Caco-2 (cell line): ENCODE results near the gene VMAC. TPM values are rescaled to one million over a fixed set of nuclear protein-coding genes. Genes with fewer than 3 reads are reported as not detected.

ENCODE experiments used
- BruUV-seq: library from RNA; stranded (reverse); fragments of 400-500 nt; replicated peaks from 2 replicates; lab custom pipeline; 2021; lab: Mats Ljungman, UMichigan
- CTCF ChIA-PET: fragments of 300-600 bp; sonication (Branson Sonifier 250); formaldehyde crosslinking; loops from one replicate; lab custom pipeline; 2022; ENCODE audit warnings: antibody characterized with exemption; lab: Charles Lee
- POLR2A ChIA-PET: fragments of 300-600 bp; sonication (Branson Sonifier 250); formaldehyde crosslinking; loops from one replicate; lab custom pipeline; 2022; ENCODE audit warnings: antibody characterized with exemption; lab: Charles Lee
- DNase-seq, 2 experiments: peaks; one replicate each; pipeline versions ENCODE4 v3.0.0 to v3.0.0-alpha.2; 2020 to 2022
- H3K27me3 ChIP-seq: replicated peaks from 2 replicates; pipeline ENCODE4 v1.6.0; 2011; ENCODE audit warnings: low read length; ENCODE audit not compliant: control insufficient read depth, insufficient read depth
- H3K36me3 ChIP-seq: 2 replicates; pipeline ENCODE4 v1.5.1; 2011; ENCODE audit warnings: low read length; ENCODE audit not compliant: control insufficient read depth, insufficient read depth
- H3K4me1 ChIP-seq: fragments of 250-450 bp; sonication (Bioruptor Pico); 2 replicates; pipeline ENCODE4 v1.5.1; 2020; ENCODE audit warnings: mild to moderate bottlenecking
- H3K4me3 ChIP-seq: 2 replicates; pipeline ENCODE4 v1.5.1; 2011; ENCODE audit warnings: low read depth, mild to moderate bottlenecking, control low read depth, low read length
- H3K9me3 ChIP-seq: fragments of 250-450 bp; sonication (Bioruptor Pico); 2 replicates; pipeline ENCODE4 v1.5.1; 2020; ENCODE audit warnings: mild to moderate bottlenecking, moderate library complexity
- H3K27ac Mint-ChIP-seq: one replicate; pipeline ENCODE4 v1.8.0; 2022; ENCODE audit warnings: mixed read lengths; ENCODE audit not compliant: unreplicated experiment
- H3K27me3 Mint-ChIP-seq: one replicate; pipeline ENCODE4 v1.8.0; 2022; ENCODE audit warnings: mixed read lengths; ENCODE audit not compliant: insufficient read depth, unreplicated experiment
- H3K36me3 Mint-ChIP-seq: one replicate; pipeline ENCODE4 v1.8.0; 2022; ENCODE audit warnings: mild to moderate bottlenecking, mixed read lengths; ENCODE audit not compliant: insufficient read depth, unreplicated experiment
- H3K4me1 Mint-ChIP-seq: one replicate; pipeline ENCODE4 v1.8.0; 2022; ENCODE audit warnings: low read depth, mixed read lengths; ENCODE audit not compliant: unreplicated experiment
- H3K4me3 Mint-ChIP-seq: one replicate; pipeline ENCODE4 v1.8.0; 2022; ENCODE audit warnings: mild to moderate bottlenecking, moderate library complexity, mixed read lengths; ENCODE audit not compliant: unreplicated experiment
- H3K9me3 Mint-ChIP-seq: one replicate; pipeline ENCODE4 v1.8.0; 2022; ENCODE audit warnings: mixed read lengths; ENCODE audit not compliant: unreplicated experiment
- intact Hi-C: fragments of 100-400 bp; cut with micrococcal nuclease; formaldehyde crosslinking; loops from one replicate; pipeline ENCODE4 v1.10.0; 2022; ENCODE audit not compliant: unreplicated experiment
- total RNA-seq: library from RNA; stranded (reverse); gene quantifications from 2 replicates; pipeline ENCODE4 v1.2.3, GENCODE V29; 2022
- TF ChIP-seq, protein P1 (sequence below), 2 experiments: fragments of 200-600 bp in 1 of 2; IDR thresholded peaks; 1 replicate in 1 of 2; 2 replicates in 1 of 2; pipeline versions ENCODE4 v1.5.1 to v1.8.0; 2011 to 2022; ENCODE audit warnings: antibody characterized with exemption in 1 of 2, control low read depth in 1 of 2, inconsistent platforms in 1 of 2, low read depth in 1 of 2, low read length in 1 of 2, mild to moderate bottlenecking in 1 of 2, moderate library complexity in 1 of 2; ENCODE audit not compliant: insufficient read depth in 1 of 2, severe bottlenecking in 1 of 2, unreplicated experiment in 1 of 2

Gene VMAC
- total RNA-seq, 1 experiment from 2014 or later: 4.8 TPM

DNA sequence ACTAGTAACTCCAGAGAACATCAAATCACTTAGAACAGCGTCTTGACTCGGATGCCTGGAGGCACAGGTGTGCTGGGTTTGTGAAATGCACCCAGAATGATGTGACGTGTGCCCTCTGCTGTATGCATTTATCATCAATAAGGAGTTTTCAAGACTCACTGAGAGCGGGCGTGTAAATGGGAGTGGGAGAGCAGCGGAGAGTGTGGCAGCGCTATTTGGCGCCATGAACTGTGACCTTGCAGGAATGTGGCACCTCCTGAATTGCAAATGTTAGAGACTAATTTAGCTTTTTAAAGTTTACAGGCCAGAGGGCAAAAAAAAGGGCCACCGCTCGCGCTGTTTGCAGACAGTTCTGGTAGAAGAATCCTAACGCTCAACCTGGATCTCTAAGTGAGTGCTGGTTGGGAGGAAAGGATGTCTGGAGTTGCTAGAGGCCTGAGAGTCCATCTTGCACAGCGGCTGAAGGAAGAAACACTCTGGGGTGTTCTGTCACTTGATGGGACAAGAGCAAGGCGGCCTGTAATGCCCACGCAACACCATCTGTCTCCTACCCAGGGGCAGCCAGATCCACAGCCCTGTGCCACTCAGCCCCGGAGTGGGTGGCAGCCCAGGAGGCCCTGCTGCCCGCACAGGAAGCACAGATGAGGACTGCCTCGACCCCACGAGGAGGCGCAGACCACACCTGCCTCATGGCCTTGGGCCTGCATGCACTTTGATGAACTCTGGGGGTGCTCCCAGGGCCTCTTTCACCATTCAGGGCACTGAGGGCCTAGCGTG is 53.6 kb downstream of the VMAC start:
- ChIA-PET CTCF (interaction anchor here (1.8 kb wide), 1 partner anchor 9 kb away, joined by 7 read pairs; no protein-coding TSS in a partner anchor), POLR2A (no interaction called here)
- Mint-ChIP-seq H3K4me1 (peaks cover 28% of the 10 kb centered on the region), H3K27me3 (no peaks in the 10 kb centered on the region), H3K36me3 (peaks cover 12% of the 10 kb centered on the region), H3K9me3 (no peaks in the 10 kb centered on the region), H3K4me3 (no peak overlapping the region), H3K27ac (peak overlapping the region; percentile 14)
- H3K27me3 ChIP-seq: no peaks in the 10 kb centered on the region
- DNase-seq: peak in 1 of 2 experiments; percentile 29
- TF ChIP-seq, protein P1, sequence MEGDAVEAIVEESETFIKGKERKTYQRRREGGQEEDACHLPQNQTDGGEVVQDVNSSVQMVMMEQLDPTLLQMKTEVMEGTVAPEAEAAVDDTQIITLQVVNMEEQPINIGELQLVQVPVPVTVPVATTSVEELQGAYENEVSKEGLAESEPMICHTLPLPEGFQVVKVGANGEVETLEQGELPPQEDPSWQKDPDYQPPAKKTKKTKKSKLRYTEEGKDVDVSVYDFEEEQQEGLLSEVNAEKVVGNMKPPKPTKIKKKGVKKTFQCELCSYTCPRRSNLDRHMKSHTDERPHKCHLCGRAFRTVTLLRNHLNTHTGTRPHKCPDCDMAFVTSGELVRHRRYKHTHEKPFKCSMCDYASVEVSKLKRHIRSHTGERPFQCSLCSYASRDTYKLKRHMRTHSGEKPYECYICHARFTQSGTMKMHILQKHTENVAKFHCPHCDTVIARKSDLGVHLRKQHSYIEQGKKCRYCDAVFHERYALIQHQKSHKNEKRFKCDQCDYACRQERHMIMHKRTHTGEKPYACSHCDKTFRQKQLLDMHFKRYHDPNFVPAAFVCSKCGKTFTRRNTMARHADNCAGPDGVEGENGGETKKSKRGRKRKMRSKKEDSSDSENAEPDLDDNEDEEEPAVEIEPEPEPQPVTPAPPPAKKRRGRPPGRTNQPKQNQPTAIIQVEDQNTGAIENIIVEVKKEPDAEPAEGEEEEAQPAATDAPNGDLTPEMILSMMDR (IDR thresholded peaks at IDR 0.05; ENCODE audit: insufficient read depth in 1 of 2, low read depth in 1 of 2, low read length in 1 of 2, severe bottlenecking in 1 of 2, unreplicated experiment in 1 of 2): no peak
- BruUV-seq: no TSS peak
- no peaks in the 10 kb centered on the region for H3K36me3 ChIP-seq
- no peak overlapping the region for H3K4me3 ChIP-seq
- intact Hi-C loops: no loop called here
- H3K9me3 ChIP-seq: no peaks in the 10 kb centered on the region
- peaks cover 35% of the 10 kb centered on the region for H3K4me1 ChIP-seq

DNA sequence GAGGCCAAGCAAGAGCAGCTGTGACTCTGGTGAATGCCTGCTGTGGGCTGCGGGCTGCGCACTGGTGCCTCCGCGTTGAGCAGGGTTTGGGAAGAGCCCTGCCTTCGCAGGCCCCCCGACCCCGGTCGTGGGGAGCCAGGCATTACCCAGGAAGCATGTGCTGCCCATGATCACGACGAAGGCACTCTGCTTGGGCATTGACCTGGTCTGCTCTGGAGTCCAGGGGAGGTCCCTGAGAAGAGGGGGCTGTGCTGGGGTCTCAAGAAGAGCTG is 54.1 kb downstream of the VMAC start:
- no peaks in the 10 kb centered on the region; the same call in 1 of the 2 replicates for H3K36me3 ChIP-seq
- peaks cover 35% of the 10 kb centered on the region for H3K4me1 ChIP-seq
- TF ChIP-seq, protein P1 (IDR thresholded peaks at IDR 0.05; ENCODE audit: insufficient read depth in 1 of 2, low read depth in 1 of 2, low read length in 1 of 2, severe bottlenecking in 1 of 2, unreplicated experiment in 1 of 2): no peak
- H3K4me1 Mint-ChIP-seq: peaks cover 28% of the 10 kb centered on the region
- H3K27me3 Mint-ChIP-seq: no peaks in the 10 kb centered on the region
- ChIA-PET POLR2A (no interaction called here), CTCF (no interaction called here)
- intact Hi-C loops: no loop called here
- H3K27me3 ChIP-seq: no peaks in the 10 kb centered on the region
- BruUV-seq: no TSS peak
- no peaks in the 10 kb centered on the region for H3K9me3 Mint-ChIP-seq
- no peak overlapping the region for H3K4me3 Mint-ChIP-seq
- H3K36me3 Mint-ChIP-seq: peaks cover 12% of the 10 kb centered on the region
- H3K27ac Mint-ChIP-seq: no peak overlapping the region
- no peaks in the 10 kb centered on the region for H3K9me3 ChIP-seq
- no peak for DNase-seq
- no peak overlapping the region for H3K4me3 ChIP-seq

DNA sequence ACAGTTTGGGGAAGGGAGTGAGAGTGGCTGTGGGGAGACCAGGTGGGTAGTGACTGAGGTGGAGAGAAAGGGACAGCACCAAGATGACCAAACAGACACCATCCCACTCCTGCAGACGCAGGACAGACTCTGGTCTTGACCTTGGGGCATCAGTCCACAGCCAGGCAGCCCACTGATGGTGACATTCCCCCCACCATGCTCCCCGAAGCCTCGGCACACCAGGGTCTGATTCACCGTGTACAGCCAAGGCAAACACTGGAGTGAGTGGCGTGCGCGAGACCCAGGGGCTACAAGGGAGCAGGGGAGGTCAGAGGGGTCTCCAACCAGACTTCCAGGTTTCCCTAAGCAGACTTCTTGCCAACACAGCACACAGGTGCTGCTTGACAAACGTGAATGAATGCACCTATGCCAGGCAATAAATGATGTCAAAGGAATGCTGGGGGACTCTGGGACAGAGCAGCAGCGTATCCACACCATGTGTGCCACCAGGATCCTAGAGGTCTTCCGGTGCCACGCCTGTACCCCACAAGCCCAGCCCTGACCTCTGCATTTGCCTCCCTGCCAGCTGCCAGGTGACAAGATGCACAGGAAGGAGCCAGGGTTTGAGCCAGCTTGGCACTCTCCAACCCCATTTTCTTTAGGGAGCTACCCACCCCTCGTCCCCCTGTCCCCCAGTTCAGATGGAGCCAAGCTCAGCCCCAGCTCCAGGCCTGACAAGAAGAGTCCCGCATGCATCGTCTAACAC is 54.8 kb downstream of the VMAC start:
- no peaks in the 10 kb centered on the region; the same call in 1 of the 2 replicates for H3K36me3 ChIP-seq
- ChIA-PET CTCF (no interaction called here), POLR2A (no interaction called here)
- TF ChIP-seq, protein P1 (IDR thresholded peaks at IDR 0.05; ENCODE audit: insufficient read depth in 1 of 2, low read depth in 1 of 2, low read length in 1 of 2, severe bottlenecking in 1 of 2, unreplicated experiment in 1 of 2): no peak
- intact Hi-C loops: no loop called here
- H3K4me1 ChIP-seq: peaks cover 30% of the 10 kb centered on the region
- H3K4me3 Mint-ChIP-seq: no peak overlapping the region
- H3K4me1 Mint-ChIP-seq: peaks cover 23% of the 10 kb centered on the region
- H3K9me3 Mint-ChIP-seq: no peaks in the 10 kb centered on the region
- no peaks in the 10 kb centered on the region for H3K27me3 Mint-ChIP-seq
- H3K36me3 Mint-ChIP-seq: peaks cover 12% of the 10 kb centered on the region
- DNase-seq: no peak
- no peak overlapping the region for H3K27ac Mint-ChIP-seq
- H3K4me3 ChIP-seq: no peak overlapping the region
- no TSS peak for BruUV-seq
- H3K27me3 ChIP-seq: no peaks in the 10 kb centered on the region
- no peaks in the 10 kb centered on the region for H3K9me3 ChIP-seq

Other genes with a start within 250 kb of the VMAC start
- 43.1 and 44.0 TPM in 2 replicates for gene MICOS13, start 224.4 kb upstream of the VMAC start, total RNA-seq
- 2.4 and 3.1 TPM in 2 replicates for gene HSD11B1L, start 223.8 kb upstream of the VMAC start, total RNA-seq
- 951 and 1,003 TPM in 2 replicates for gene RPL36, start 214.6 kb upstream of the VMAC start, total RNA-seq
- gene LONP1, start 184.7 kb upstream of the VMAC start, total RNA-seq: 174 and 208 TPM in 2 replicates
- gene CATSPERD, start 184.2 kb upstream of the VMAC start, total RNA-seq: not detected in 2 replicates
- 7.1 TPM in 2 replicates for gene PRR22, start 120.1 kb upstream of the VMAC start, total RNA-seq
- 73.3 and 75.4 TPM in 2 replicates for gene DUS3L, start 113.7 kb upstream of the VMAC start, total RNA-seq
- gene NRTN, start 99.8 kb upstream of the VMAC start, total RNA-seq: 2.6 and 3.9 TPM in 2 replicates
- gene FUT6, start 65.2 kb upstream of the VMAC start, total RNA-seq: not detected in 2 replicates
- gene FUT3, start 53.4 kb upstream of the VMAC start, total RNA-seq: 0.26 and 0.34 TPM in 2 replicates
- gene FUT5, start 34.3 kb upstream of the VMAC start, total RNA-seq: not detected in 2 replicates
- 272 and 274 TPM in 2 replicates for gene NDUFA11, start 1.1 kb upstream of the VMAC start, total RNA-seq
- gene CAPS, start 9.4 kb downstream of the VMAC start, total RNA-seq: 5.8 and 7.2 TPM in 2 replicates
- gene RANBP3, start 73.3 kb downstream of the VMAC start, total RNA-seq: 85.4 and 90.4 TPM in 2 replicates
- 9.3 and 10.2 TPM in 2 replicates for gene RFX2, start 205.6 kb downstream of the VMAC start, total RNA-seq
- gene ACSBG2, start 230.8 kb downstream of the VMAC start, total RNA-seq: not detected in 2 replicates